HG03558 (cell line): Measurements from ENCODE around the gene CRLF1.

ENCODE experiments used
- ATAC-seq: cut with Tn5 transposase; IDR thresholded peaks from one replicate; pipeline ENCODE4 v1.9.1; 2021; ENCODE audit warnings: moderate number of reproducible peaks; ENCODE audit not compliant: unreplicated experiment; ENCODE audit errors: extremely low read depth

The CRLF1 gene

GRCh38 chr19:18636969-18637629 lies 30.5 kb upstream of the CRLF1 start, which contains the start of gene KLHL26:
Gene KLHL26, plus strand, starts transcription at chr19:18637028. Its CDS starts 27 bp downstream, at chr19:18637055.
- ATAC-seq, result no peak

- ATAC-seq, result peak; percentile 50
Observed at GRCh38 chr19:18636183-18636968, 29.8 kb upstream of the CRLF1 start.

- ATAC-seq, result no peak
Observed at GRCh38 chr19:18635831-18636182, 29.2 kb upstream of the CRLF1 start.

- ATAC-seq, result no peak
Observed at GRCh38 chr19:18634612-18635297, 28.2 kb upstream of the CRLF1 start.

GRCh38 chr19:18633321-18633720 lies 26.7 kb upstream of the CRLF1 start:
- no peak for ATAC-seq

GRCh38 chr19:18629166-18630088 lies 22.8 kb upstream of the CRLF1 start:
- ATAC-seq, result no peak

- no peak for ATAC-seq
Observed at GRCh38 chr19:18626906-18627305, 20.3 kb upstream of the CRLF1 start.

- no peak for ATAC-seq
Observed at GRCh38 chr19:18620902-18621301, 14.3 kb upstream of the CRLF1 start.

GRCh38 chr19:18620311-18620710 lies 13.7 kb upstream of the CRLF1 start:
- ATAC-seq, result no peak

GRCh38 chr19:18618236-18618635 lies 11.6 kb upstream of the CRLF1 start:
- no peak for ATAC-seq

- no peak for ATAC-seq
Observed at GRCh38 chr19:18617562-18617961, 11.0 kb upstream of the CRLF1 start.

GRCh38 chr19:18616023-18616422 lies 9.4 kb upstream of the CRLF1 start:
- ATAC-seq, result no peak

- ATAC-seq, result no peak
Observed at GRCh38 chr19:18613589-18614234, 7.1 kb upstream of the CRLF1 start.

GRCh38 chr19:18612772-18613588 lies 6.4 kb upstream of the CRLF1 start, which contains the start of gene TMEM59L:
Gene TMEM59L, plus strand, starts transcription at chr19:18612870. Its CDS starts 89 bp downstream, at chr19:18612959.
- no peak for ATAC-seq

- no peak for ATAC-seq
Observed at GRCh38 chr19:18612051-18612771, 5.6 kb upstream of the CRLF1 start.

- no peak for ATAC-seq
Observed at GRCh38 chr19:18611327-18612050, 4.9 kb upstream of the CRLF1 start.

- no peak for ATAC-seq
Observed at GRCh38 chr19:18610556-18611326, 4.1 kb upstream of the CRLF1 start.
